C4-2B (cell line): ENCODE measurements around the gene FRA10AC1.

ENCODE experiments used
- H3K27ac ChIP-seq: fragments of 450-650 bp; 2 replicates; pipeline ENCODE4 v1.5.1; 2017
- ZFX ChIP-seq: fragments of 450-650 bp; IDR thresholded peaks from 2 replicates; pipeline ENCODE4 v1.6.1; 2017
- TF ChIP-seq, protein P1 (sequence below): fragments of 450-650 bp; conservative IDR thresholded peaks from 2 replicates; pipeline ENCODE4 v1.5.1; 2017; ENCODE audit warnings: mild to moderate bottlenecking

The FRA10AC1 gene

GRCh38 chr10:93678386-93678785, 24.0 kb downstream of the FRA10AC1 start:
- H3K27ac ChIP-seq, result no peak overlapping the region
- no peak for TF ChIP-seq ZFX
- TF ChIP-seq, protein P1, sequence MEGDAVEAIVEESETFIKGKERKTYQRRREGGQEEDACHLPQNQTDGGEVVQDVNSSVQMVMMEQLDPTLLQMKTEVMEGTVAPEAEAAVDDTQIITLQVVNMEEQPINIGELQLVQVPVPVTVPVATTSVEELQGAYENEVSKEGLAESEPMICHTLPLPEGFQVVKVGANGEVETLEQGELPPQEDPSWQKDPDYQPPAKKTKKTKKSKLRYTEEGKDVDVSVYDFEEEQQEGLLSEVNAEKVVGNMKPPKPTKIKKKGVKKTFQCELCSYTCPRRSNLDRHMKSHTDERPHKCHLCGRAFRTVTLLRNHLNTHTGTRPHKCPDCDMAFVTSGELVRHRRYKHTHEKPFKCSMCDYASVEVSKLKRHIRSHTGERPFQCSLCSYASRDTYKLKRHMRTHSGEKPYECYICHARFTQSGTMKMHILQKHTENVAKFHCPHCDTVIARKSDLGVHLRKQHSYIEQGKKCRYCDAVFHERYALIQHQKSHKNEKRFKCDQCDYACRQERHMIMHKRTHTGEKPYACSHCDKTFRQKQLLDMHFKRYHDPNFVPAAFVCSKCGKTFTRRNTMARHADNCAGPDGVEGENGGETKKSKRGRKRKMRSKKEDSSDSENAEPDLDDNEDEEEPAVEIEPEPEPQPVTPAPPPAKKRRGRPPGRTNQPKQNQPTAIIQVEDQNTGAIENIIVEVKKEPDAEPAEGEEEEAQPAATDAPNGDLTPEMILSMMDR, result no peak

GRCh38 chr10:93673791-93674190, 28.6 kb downstream of the FRA10AC1 start:
- H3K27ac ChIP-seq, result no peak overlapping the region
- no peak for TF ChIP-seq ZFX
- TF ChIP-seq, protein P1, result no peak

DNA sequence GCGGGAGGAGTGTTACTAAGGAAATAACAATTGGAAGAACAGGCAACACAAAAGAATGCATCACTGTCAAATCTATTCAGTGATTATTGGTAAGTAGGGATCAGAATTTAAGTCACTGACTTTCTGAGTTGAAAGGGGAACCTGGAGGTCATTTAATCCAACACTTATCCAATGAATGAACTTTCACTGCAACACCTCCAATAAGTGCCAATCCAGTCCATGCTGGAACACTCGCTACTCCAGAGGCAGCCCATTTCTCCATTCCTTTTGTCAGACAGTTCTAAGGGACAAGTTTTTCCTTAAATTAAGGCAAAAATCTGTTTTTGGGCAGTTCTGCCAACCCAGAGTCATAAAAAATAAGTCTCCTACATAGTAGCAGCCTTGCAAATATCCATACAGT, 29.5 kb downstream of the FRA10AC1 start:
- TF ChIP-seq, protein P1, result no peak
- TF ChIP-seq ZFX, result no peak
- H3K27ac ChIP-seq, result no peak overlapping the region

DNA sequence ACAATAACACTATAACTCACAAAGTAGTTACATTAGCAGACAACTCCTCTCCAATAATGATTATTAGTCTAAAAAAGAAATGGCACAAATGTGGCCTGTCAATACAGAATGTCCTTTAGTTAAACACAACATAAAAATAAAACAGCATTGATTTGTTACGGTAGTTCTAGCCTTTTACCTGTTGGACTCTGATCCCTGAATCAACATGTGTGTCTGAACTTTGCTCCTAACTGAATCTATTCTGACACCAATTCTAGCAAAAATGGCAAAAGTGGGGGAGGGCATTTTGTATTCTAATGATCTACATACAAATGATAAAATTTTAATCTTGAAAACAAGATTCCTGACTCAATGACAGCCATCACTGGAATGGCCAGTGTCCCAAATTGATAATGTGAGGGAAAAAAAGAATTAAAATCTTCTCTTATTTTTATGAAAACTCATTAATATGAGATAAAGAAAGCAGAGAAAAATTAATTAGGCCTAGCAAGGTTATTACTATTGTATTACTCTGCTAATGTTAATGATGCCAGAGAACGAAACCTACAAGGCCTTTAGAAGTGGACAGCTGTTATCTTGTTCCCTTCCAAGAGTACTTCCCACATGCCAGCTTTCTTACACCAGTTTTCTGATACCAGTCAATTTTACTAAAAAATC, 30.2 kb downstream of the FRA10AC1 start:
- no peak overlapping the region for H3K27ac ChIP-seq
- TF ChIP-seq, protein P1, result no peak
- no peak for TF ChIP-seq ZFX

GRCh38 chr10:93671042-93671441, 31.4 kb downstream of the FRA10AC1 start:
- TF ChIP-seq ZFX, result no peak
- TF ChIP-seq, protein P1, result no peak
- H3K27ac ChIP-seq, result no peak overlapping the region

- H3K27ac ChIP-seq, result no peak overlapping the region
- TF ChIP-seq, protein P1, result no peak
- TF ChIP-seq ZFX, result no peak
Measured at GRCh38 chr10:93670372-93670771, 32.0 kb downstream of the FRA10AC1 start.

- no peak overlapping the region for H3K27ac ChIP-seq
- TF ChIP-seq ZFX, result no peak
- TF ChIP-seq, protein P1, result no peak
Measured at GRCh38 chr10:93667795-93668194, 34.6 kb downstream of the FRA10AC1 start.
